T-helper 1 cell (primary cell): ENCODE measurements around the gene SHC1.
"Not testable (repeated sequence)": the region's sequence is repeated elsewhere in the genome, so short reads cannot be mapped to it uniquely, and the experiment has no call there.

Source experiments
- DNase-seq, 5 donors: peaks; one replicate each; pipeline ENCODE4 v3.0.0-alpha.2; 2012 to 2020

Gene SHC1

GRCh38 chr1:154995301-154995983, 24.9 kb upstream of the SHC1 start:
- DNase-seq: not testable (repeated sequence)

- DNase-seq: no peak
Measured at GRCh38 chr1:154994591-154994990, 24.0 kb upstream of the SHC1 start.

- no peak for DNase-seq
Measured at GRCh38 chr1:154994269-154994587, 23.7 kb upstream of the SHC1 start.

- no peak for DNase-seq
Measured at GRCh38 chr1:154993572-154994268, 23.2 kb upstream of the SHC1 start, which contains the start of gene LENEP. LENEP (plus strand) TSS chr1:154993586; CDS start chr1:154993608, 22 bp downstream.

- DNase-seq: no peak
Measured at GRCh38 chr1:154992721-154993571, 22.4 kb upstream of the SHC1 start.

- DNase-seq: no peak
Measured at GRCh38 chr1:154990276-154990675, 19.7 kb upstream of the SHC1 start.

- no peak for DNase-seq
Measured at GRCh38 chr1:154989195-154989860, 18.8 kb upstream of the SHC1 start.

GRCh38 chr1:154988058-154988954, 17.8 kb upstream of the SHC1 start:
- no peak for DNase-seq

- no peak for DNase-seq
Measured at GRCh38 chr1:154987326-154987725, 16.8 kb upstream of the SHC1 start.

GRCh38 chr1:154986736-154987135, 16.2 kb upstream of the SHC1 start:
- DNase-seq: not testable (repeated sequence)

GRCh38 chr1:154983776-154984466, 13.4 kb upstream of the SHC1 start:
- no peak for DNase-seq

- DNase-seq: peak; percentile 87 to 99 (median 94)
Measured at GRCh38 chr1:154982897-154983648, 12.5 kb upstream of the SHC1 start, which contains the start of gene FLAD1. FLAD1 (plus strand) TSS chr1:154983344; CDS start chr1:154983695, 351 bp downstream.

- no peak for DNase-seq
Measured at GRCh38 chr1:154982341-154982740, 11.8 kb upstream of the SHC1 start.

GRCh38 chr1:154978360-154978759, 7.8 kb upstream of the SHC1 start:
- DNase-seq: no peak

GRCh38 chr1:154977762-154978161, 7.2 kb upstream of the SHC1 start:
- not testable (repeated sequence) for DNase-seq

GRCh38 chr1:154975409-154976059, 5.0 kb upstream of the SHC1 start:
- peak in 4 of 5 donors; percentile 27 to 58 (median 34) for DNase-seq

GRCh38 chr1:154974808-154975408, 4.4 kb upstream of the SHC1 start:
- peak; percentile 89 to 96 (median 91) for DNase-seq

- peak; percentile 91 to 100 (median 95) for DNase-seq
Measured at GRCh38 chr1:154974102-154974807, 3.7 kb upstream of the SHC1 start, which contains the start of gene CKS1B. CKS1B (plus strand) TSS chr1:154974681; CDS start chr1:154974746, 65 bp downstream.
